GM18511 (cell line): ENCODE data around the gene SELENOK.

Experiments
- ATAC-seq: cut with Tn5 transposase; IDR thresholded peaks from one replicate; pipeline ENCODE4 v1.9.1; 2021; ENCODE audit warnings: mild to moderate bottlenecking, moderate library complexity; ENCODE audit not compliant: unreplicated experiment

The SELENOK gene

GRCh38 chr3:53843195-53844177 lies 48.2 kb downstream of the SELENOK start:
- peak; percentile 49 for ATAC-seq

DNA sequence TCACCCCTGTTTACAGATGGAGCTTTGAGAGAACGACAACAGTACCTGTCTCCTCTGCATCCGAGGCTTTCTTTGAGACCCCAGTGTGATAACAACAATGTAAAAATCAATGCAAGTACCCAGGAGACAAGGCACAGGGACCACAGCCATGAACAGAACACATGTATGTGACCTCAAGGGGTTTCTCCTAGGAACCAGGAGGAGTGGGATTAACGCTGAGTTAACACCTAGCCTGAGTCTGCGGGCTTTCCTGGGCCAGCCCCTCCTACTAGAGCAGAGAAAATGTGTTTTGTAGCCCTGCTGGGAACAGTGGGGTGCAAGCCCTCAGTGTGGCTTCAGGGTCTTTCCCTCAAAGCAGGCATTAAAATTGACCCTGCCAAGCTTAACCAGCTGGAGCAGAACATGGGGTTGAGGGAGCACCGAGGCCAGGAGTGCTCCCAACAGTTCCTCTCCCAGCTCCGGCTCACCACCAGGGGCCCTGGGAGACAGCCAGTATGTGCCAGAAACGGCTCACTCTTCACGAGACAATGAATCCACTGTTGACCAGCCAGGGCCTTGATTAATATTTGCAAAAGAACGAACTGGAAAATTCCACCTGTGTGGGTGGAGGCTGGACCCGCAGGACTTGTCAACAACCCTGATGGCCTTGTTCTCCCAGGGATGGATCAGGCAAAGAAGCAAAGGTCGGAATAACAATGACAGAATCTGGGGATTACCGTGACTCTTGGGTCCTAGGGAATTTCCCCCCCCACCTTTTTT lies 49.0 kb downstream of the SELENOK start:
- no peak for ATAC-seq

GRCh38 chr3:53841296-53841695 lies 50.4 kb downstream of the SELENOK start:
- no peak for ATAC-seq

DNA sequence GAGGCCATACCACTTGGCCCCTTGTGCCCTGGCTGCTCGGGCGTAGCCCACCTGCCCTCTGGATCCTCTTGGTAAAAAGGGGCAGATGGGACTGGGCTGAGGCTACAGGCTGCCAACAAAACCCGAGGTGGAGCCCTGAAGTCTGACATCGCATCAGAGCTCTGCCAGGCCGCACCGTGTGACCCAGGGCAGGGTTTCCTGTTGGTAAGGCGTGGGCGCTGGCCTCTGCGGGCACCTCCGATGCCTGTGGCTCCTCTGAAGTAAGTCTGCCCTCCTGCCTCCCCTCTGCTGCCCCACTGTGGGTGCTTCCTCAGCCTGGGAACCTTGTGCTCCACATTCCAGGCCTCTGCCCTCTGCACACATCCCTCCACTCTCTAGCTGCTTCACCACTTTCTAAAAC lies 54.3 kb downstream of the SELENOK start:
- ATAC-seq = no peak

GRCh38 chr3:53836084-53836872 lies 55.4 kb downstream of the SELENOK start:
- no peak for ATAC-seq

DNA sequence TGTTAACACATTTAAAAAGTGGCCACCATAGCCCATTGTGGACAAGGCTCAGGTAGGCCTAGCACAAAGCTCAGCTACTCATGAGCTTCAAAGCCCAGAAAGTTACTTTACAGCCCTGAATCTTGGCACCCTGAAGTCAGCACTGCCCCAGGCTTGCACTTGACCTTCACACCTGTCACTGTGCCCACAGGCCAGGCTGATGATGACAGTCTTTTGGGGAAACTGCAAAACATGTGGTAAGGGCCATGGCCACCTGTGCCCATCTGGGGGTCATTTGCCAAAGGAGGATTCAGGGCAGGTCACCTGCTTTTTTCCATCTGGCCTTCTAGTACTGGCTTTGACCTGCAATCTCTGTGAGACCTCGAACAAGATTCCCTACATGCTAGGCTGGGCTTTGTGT lies 56.4 kb downstream of the SELENOK start:
- ATAC-seq = no peak

- no peak for ATAC-seq
Measured at GRCh38 chr3:53834429-53835095, 57.1 kb downstream of the SELENOK start.
